Measurements from ENCODE around the gene KRTAP19-5. TPM values are rescaled to one million over a fixed set of nuclear protein-coding genes. Genes with fewer than 3 reads are reported as not detected.

The KRTAP19-5 gene
- total and polyA plus RNA-seq, 11 donors, result not detected

GRCh38 chr21:30486180-30486579, 15.8 kb downstream of the KRTAP19-5 start:
- 63 to 67% (median 65%) methylated on average over 1 to 2 of the region's 2 CpGs for WGBS, 4 donors

DNA sequence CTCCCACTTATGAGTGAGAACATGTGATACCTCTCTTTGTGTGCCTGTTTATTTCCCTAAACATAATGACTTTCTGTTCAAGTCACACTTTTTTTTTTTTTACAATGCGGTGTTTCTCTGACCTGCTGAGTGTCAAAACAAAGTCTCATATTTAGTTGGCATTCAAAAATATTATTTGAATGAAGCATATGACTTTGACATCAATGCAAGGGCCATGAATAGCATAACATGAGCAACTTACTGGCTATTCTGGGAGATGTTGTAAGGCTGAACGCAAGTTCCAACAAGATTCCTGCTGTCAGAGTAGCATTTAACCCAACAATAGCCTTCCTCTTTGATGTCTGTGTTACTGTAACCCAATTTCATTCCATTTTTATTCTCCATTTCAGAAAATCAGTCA, 19.8 kb downstream of the KRTAP19-5 start:
- 33 to 51% (median 39%) methylated on average over 2 of the region's 2 CpGs for WGBS, 4 donors
- H3K27me3 ChIP-seq, result no peaks in the 10 kb centered on the region
- DNase-seq, result peak in 1 of 5 donors; percentile 9
- intact Hi-C loops (cut with DNase I), result loop anchor here in 1 of 10 donors (10.0 kb wide), 1 partner anchor 83 kb away; the partner anchor contains the start of gene KRTAP19-7
- H3K27ac ChIP-seq, result peak overlapping the region in 6 of 12 donors; percentile 44 to 78 (median 65)
- no peaks in the 10 kb centered on the region for H3K36me3 ChIP-seq
- peaks cover 0 to 8% (median 0%) of the 10 kb centered on the region in 12 donors for H3K9me3 ChIP-seq
- peak; percentile 80 to 91 (median 88) for ATAC-seq
- TF ChIP-seq POLR2A (IDR thresholded peaks at IDR 0.05) (no peak), CTCF (IDR thresholded peaks at IDR 0.05) (no peak)
- peaks cover 0 to 13% (median 0%) of the 10 kb centered on the region in 12 donors for H3K4me1 ChIP-seq
- no peak overlapping the region for H3K4me3 ChIP-seq

More at GRCh38 chr21:30486180-30486579, 15.8 kb downstream of the KRTAP19-5 start:
- Histone ChIP-seq H3K27me3 (no peaks in the 10 kb centered on the region), H3K4me3 (no peak overlapping the region), H3K27ac (no peak overlapping the region), H3K36me3 (no peaks in the 10 kb centered on the region), H3K9me3 (peaks cover 0 to 11% (median 0%) of the 10 kb centered on the region in 12 donors), H3K4me1 (peaks cover 0 to 7% (median 0%) of the 10 kb centered on the region in 12 donors)
- ATAC-seq, result no peak
- intact Hi-C loops (cut with DNase I), result loop anchor here in 1 of 10 donors (10.0 kb wide), 1 partner anchor 79 kb away; the partner anchor contains the start of gene KRTAP19-7
- TF ChIP-seq POLR2A (IDR thresholded peaks at IDR 0.05) (no peak), CTCF (IDR thresholded peaks at IDR 0.05) (no peak)
- no peak for DNase-seq

GRCh38 chr21:30480145-30480544, 21.8 kb downstream of the KRTAP19-5 start, which contains the start of gene KRTAP19-1:
KRTAP19-1 (minus strand) TSS chr21:30480367; CDS start chr21:30480317, 50 bp downstream.
- DNase-seq, result no peak
- Histone ChIP-seq H3K36me3 (no peaks in the 10 kb centered on the region), H3K27ac (peak within 1 kb of the TSS in 7 of 12 donors; percentile 9 to 78 (median 60)), H3K4me1 (peaks cover 0 to 13% (median 0%) of the 10 kb centered on the region in 12 donors), H3K27me3 (no peaks in the 10 kb centered on the region), H3K9me3 (no peaks in the 10 kb centered on the region), H3K4me3 (no peak within 1 kb of the TSS)
- peak in 1 of 4 donors; percentile 16 for ATAC-seq
- intact Hi-C loops (cut with DNase I), result loop anchor here in 1 of 10 donors (10.0 kb wide), 1 partner anchor 85 kb away; the partner anchor contains the start of gene KRTAP19-7
- 79 to 86% (median 84%) methylated on average over 7 of the region's 7 CpGs for WGBS, 4 donors
- TF ChIP-seq POLR2A (IDR thresholded peaks at IDR 0.05) (no peak), CTCF (IDR thresholded peaks at IDR 0.05) (no peak)

DNA sequence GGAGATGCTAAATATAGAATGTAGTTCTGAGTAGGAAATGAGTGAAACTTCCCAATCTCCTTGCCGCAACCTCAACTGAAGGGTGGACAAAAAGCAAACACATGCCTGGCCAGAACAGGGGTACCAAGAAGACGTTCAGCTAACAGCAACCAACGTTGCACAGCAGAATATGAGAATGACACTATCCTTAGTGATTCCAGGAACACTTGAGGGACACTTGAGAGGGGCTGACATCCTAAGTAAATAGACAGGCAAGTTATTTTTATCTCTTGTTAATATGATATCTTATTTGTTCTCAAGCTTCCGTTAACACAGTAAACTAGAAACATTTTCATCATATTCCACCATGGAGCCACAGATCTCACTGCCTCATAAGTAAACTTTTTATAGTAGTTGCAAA, 22.7 kb downstream of the KRTAP19-5 start:
- WGBS, 4 donors, result 19 to 30% (median 25%) methylated on average over 4 of the region's 4 CpGs
- TF ChIP-seq POLR2A (IDR thresholded peaks at IDR 0.05) (no peak), CTCF (IDR thresholded peaks at IDR 0.05) (no peak)
- Histone ChIP-seq H3K27me3 (no peaks in the 10 kb centered on the region), H3K27ac (peak overlapping the region in 7 of 12 donors; percentile 6 to 70 (median 32)), H3K9me3 (no peaks in the 10 kb centered on the region), H3K36me3 (no peaks in the 10 kb centered on the region), H3K4me3 (no peak overlapping the region), H3K4me1 (peaks cover 0 to 13% (median 0%) of the 10 kb centered on the region in 12 donors)
- DNase-seq (no peak), ATAC-seq (peak in 3 of 4 donors; percentile 19 to 72 (median 66))
- intact Hi-C loops (cut with DNase I), result no loop called here

All from heart left ventricle (tissue), 16 donors.